ENCODE data around the gene CYB5D1. TPM values are rescaled to one million over a fixed set of nuclear protein-coding genes. Genes with fewer than 3 reads are reported as not detected.

CYB5D1 gene
- total RNA-seq, 4 donors from 2014 or later = 9.4 to 13.6 (median 11.1) TPM

GRCh38 chr17:7836596-7837407, 21.0 kb upstream of the CYB5D1 start:
- WGBS, 2 donors = 1 to 2% methylated on average over 18 to 19 of the region's 19 CpGs

GRCh38 chr17:7837408-7838088, 20.3 kb upstream of the CYB5D1 start:
- TF ChIP-seq EP300 (IDR thresholded peaks at IDR 0.05) (no peak), POLR2A (IDR thresholded peaks at IDR 0.05) (no peak), CTCF (IDR thresholded peaks at IDR 0.05) (no peak)
- Histone ChIP-seq H3K4me1 (peaks cover 0 to 62% (median 43%) of the 10 kb centered on the region in 4 donors), H3K36me3 (no peaks in the 10 kb centered on the region), H3K27ac (peak overlapping the region; percentile 96 to 99 (median 98)), H3K9me3 (no peaks in the 10 kb centered on the region), H3K4me3 (peak overlapping the region in 2 of 4 donors; percentile 22 to 72), H3K27me3 (no peaks in the 10 kb centered on the region)
- 10 to 15% methylated on average over 8 of the region's 8 CpGs for WGBS, 2 donors
- DNase-seq (ENCODE audit: low spot score in 2 of 2) = no peak

More at GRCh38 chr17:7836596-7837407, 21.0 kb upstream of the CYB5D1 start:
- TF ChIP-seq EP300 (IDR thresholded peaks at IDR 0.05) (peak; percentile 93 to 94), POLR2A (IDR thresholded peaks at IDR 0.05) (peak; percentile 19 to 90), CTCF (IDR thresholded peaks at IDR 0.05) (peak in 2 of 5 experiments; percentile 61 to 62)
- peak; percentile 94 to 98 for DNase-seq (ENCODE audit: low spot score in 2 of 2)
- H3K4me3 ChIP-seq = peak overlapping the region; percentile 65 to 86 (median 75)
- H3K36me3 ChIP-seq = no peaks in the 10 kb centered on the region
- H3K9me3 ChIP-seq = no peaks in the 10 kb centered on the region
- H3K27ac ChIP-seq = peak overlapping the region; percentile 96 to 99 (median 98)
- H3K4me1 ChIP-seq = peaks cover 0 to 62% (median 43%) of the 10 kb centered on the region in 4 donors
- no peaks in the 10 kb centered on the region for H3K27me3 ChIP-seq

GRCh38 chr17:7838090-7839075, 19.4 kb upstream of the CYB5D1 start:
- no peaks in the 10 kb centered on the region for H3K9me3 ChIP-seq
- H3K27me3 ChIP-seq = no peaks in the 10 kb centered on the region
- no peaks in the 10 kb centered on the region for H3K36me3 ChIP-seq
- TF ChIP-seq EP300 (IDR thresholded peaks at IDR 0.05) (no peak), CTCF (IDR thresholded peaks at IDR 0.05) (no peak), POLR2A (IDR thresholded peaks at IDR 0.05) (no peak)
- no peak for DNase-seq (ENCODE audit: low spot score in 2 of 2)
- H3K4me3 ChIP-seq = peak overlapping the region in 2 of 4 donors; percentile 22 to 29
- peaks cover 0 to 66% (median 41%) of the 10 kb centered on the region in 4 donors for H3K4me1 ChIP-seq
- peak overlapping the region; percentile 96 to 99 (median 98) for H3K27ac ChIP-seq
- WGBS, 2 donors = 14 to 19% methylated on average over 8 to 11 of the region's 12 CpGs

- peaks cover 0 to 64% (median 39%) of the 10 kb centered on the region in 4 donors for H3K4me1 ChIP-seq
- DNase-seq (ENCODE audit: low spot score in 2 of 2) = no peak
- H3K27ac ChIP-seq = peak overlapping the region; percentile 29 to 99 (median 75)
- 57 to 62% methylated on average over 6 of the region's 6 CpGs for WGBS, 2 donors
- no peak for TF ChIP-seq EP300 (IDR thresholded peaks at IDR 0.05)
- no peak for TF ChIP-seq POLR2A (IDR thresholded peaks at IDR 0.05)
- TF ChIP-seq CTCF (IDR thresholded peaks at IDR 0.05) = no peak
- H3K27me3 ChIP-seq = no peaks in the 10 kb centered on the region
- no peaks in the 10 kb centered on the region for H3K36me3 ChIP-seq
- no peaks in the 10 kb centered on the region for H3K9me3 ChIP-seq
- H3K4me3 ChIP-seq = no peak overlapping the region
These were observed 18.5 kb upstream of the CYB5D1 start for GRCh38 chr17:7839190-7839875.

Data from tibial nerve (tissue), 4 donors.